GM19099 (cell line): Measurements from ENCODE around the gene PCMTD2.

Experiments used
- POLR2A ChIP-seq: IDR thresholded peaks from 3 replicates; pipeline ENCODE4 v1.6.1; 2011; ENCODE audit warnings: low read depth; ENCODE audit not compliant: insufficient read length; ENCODE audit errors: extremely low read depth

Gene PCMTD2

GRCh38 chr20:64279826-64280459 lies 24.4 kb downstream of the PCMTD2 start:
- TF ChIP-seq POLR2A = no peak

DNA sequence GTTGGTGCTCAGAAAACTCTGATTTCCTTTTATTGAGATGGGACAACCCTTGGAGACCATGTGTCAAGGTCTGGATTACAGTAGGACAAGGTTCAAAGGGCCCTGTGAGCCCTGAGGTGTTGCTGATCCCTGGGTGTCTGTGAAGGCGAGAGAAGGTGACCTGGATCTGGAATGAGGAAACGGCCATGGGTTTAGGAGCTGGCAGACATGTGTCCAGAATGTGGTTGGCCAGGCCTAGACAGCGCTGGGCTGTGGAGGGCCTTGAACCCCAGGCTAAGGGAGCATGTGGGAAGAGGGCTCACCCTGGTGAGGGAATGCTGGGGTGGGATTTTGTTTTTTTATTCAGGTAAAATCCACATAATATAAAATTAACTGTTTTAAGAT lies 24.9 kb downstream of the PCMTD2 start:
- no peak for TF ChIP-seq POLR2A

- no peak for TF ChIP-seq POLR2A
These were observed 28.1 kb downstream of the PCMTD2 start for GRCh38 chr20:64283646-64284045.
